WTC11 (cell line): ENCODE results near the gene MYCBPAP. TPM values are rescaled to one million over a fixed set of nuclear protein-coding genes. Genes with fewer than 3 reads are reported as not detected.

Experiments used
- ARID4B ChIP-seq: sonication (generic); formaldehyde crosslinking; IDR thresholded peaks from 2 replicates; pipeline ENCODE4 v1.8.0; 2023; ENCODE audit warnings: missing genetic modification reagents, mild to moderate bottlenecking, borderline replicate concordance
- CTCF ChIP-seq: fragments of 200-600 bp; IDR thresholded peaks from 2 replicates; pipeline ENCODE4 v1.8.0; 2022; ENCODE audit warnings: antibody characterized with exemption
- E2F5 ChIP-seq: sonication (generic); formaldehyde crosslinking; IDR thresholded peaks from 2 replicates; pipeline ENCODE4 v1.8.1; 2022; ENCODE audit warnings: mild to moderate bottlenecking, moderate library complexity, missing genetic modification reagents
- ETV6 ChIP-seq: sonication (generic); formaldehyde crosslinking; IDR thresholded peaks from 2 replicates; pipeline ENCODE4 v1.8.1; 2022; ENCODE audit warnings: mild to moderate bottlenecking, missing genetic modification reagents
- FOXP4 ChIP-seq: sonication (generic); formaldehyde crosslinking; IDR thresholded peaks from 2 replicates; pipeline ENCODE4 v1.8.0; 2022; ENCODE audit warnings: mild to moderate bottlenecking, missing genetic modification reagents
- HMGXB4 ChIP-seq: sonication (generic); formaldehyde crosslinking; IDR thresholded peaks from 2 replicates; pipeline ENCODE4 v1.8.1; 2023; ENCODE audit warnings: mild to moderate bottlenecking, moderate library complexity, missing genetic modification reagents
- KAT7 ChIP-seq: sonication (generic); formaldehyde crosslinking; IDR thresholded peaks from 2 replicates; pipeline ENCODE4 v1.8.1; 2023; ENCODE audit warnings: missing genetic modification reagents, mild to moderate bottlenecking, borderline replicate concordance
- MXD4 ChIP-seq: fragments of 250-450 bp; sonication (Bioruptor Pico); IDR thresholded peaks from 2 replicates; pipeline ENCODE4 v1.8.0; 2021; ENCODE audit warnings: mild to moderate bottlenecking, moderate library complexity, borderline replicate concordance
- MYBL2 ChIP-seq: sonication (generic); formaldehyde crosslinking; IDR thresholded peaks from 2 replicates; pipeline ENCODE4 v1.8.1; 2023; ENCODE audit warnings: mild to moderate bottlenecking, moderate library complexity, missing genetic modification reagents
- SOX15 ChIP-seq: fragments of 250-450 bp; sonication (Bioruptor Pico); IDR thresholded peaks from 2 replicates; pipeline ENCODE4 v1.9.0; 2021; ENCODE audit warnings: mild to moderate bottlenecking
- USF1 ChIP-seq: sonication (generic); formaldehyde crosslinking; IDR thresholded peaks from 2 replicates; pipeline ENCODE4 v1.8.0; 2022; ENCODE audit warnings: mild to moderate bottlenecking, missing genetic modification reagents
- USF2 ChIP-seq: sonication (generic); formaldehyde crosslinking; IDR thresholded peaks from 2 replicates; pipeline ENCODE4 v1.8.1; 2023; ENCODE audit warnings: mild to moderate bottlenecking, missing genetic modification reagents, moderate library complexity
- ZNF121 ChIP-seq: sonication (generic); formaldehyde crosslinking; IDR thresholded peaks from 2 replicates; pipeline ENCODE4 v1.8.0; 2023; ENCODE audit warnings: missing genetic modification reagents
- ZNF423 ChIP-seq: fragments of 250-450 bp; sonication (Bioruptor Pico); IDR thresholded peaks from 2 replicates; pipeline ENCODE4 v2.1.2; 2022; ENCODE audit warnings: mild to moderate bottlenecking, moderate library complexity
- ZNF671 ChIP-seq: fragments of 250-450 bp; sonication (Bioruptor Pico); IDR thresholded peaks from 2 replicates; pipeline ENCODE4 v1.8.0; 2021; ENCODE audit warnings: mild to moderate bottlenecking
- total RNA-seq: library from RNA; stranded (reverse); gene quantifications from 3 replicates; pipeline ENCODE4 v1.2.3, GENCODE V29; 2021

The MYCBPAP gene
- total RNA-seq, 1 experiment from 2014 or later = 5.7 TPM

GRCh38 chr17:50550661-50551432 lies 42.6 kb downstream of the MYCBPAP start (continued):
- TF ChIP-seq ARID4B (CRISPR knock-in tag) (0 out of 2 replicates have a peak, but pooled peaks have one; percentile 41), ZNF121 (CRISPR knock-in tag) (peak; percentile 64; the same call in 1 of the 2 replicates), SOX15 (CRISPR knock-in tag) (no peak), CTCF (peak; percentile 84), ETV6 (CRISPR knock-in tag) (peak; percentile 69; the same call in 1 of the 2 replicates), ZNF671 (CRISPR knock-in tag) (no peak), KAT7 (CRISPR knock-in tag) (peak; percentile 77; the same call in 1 of the 2 replicates), MYBL2 (CRISPR knock-in tag) (no peak), FOXP4 (peak; percentile 29; the same call in 1 of the 2 replicates), ZNF423 (no peak), E2F5 (peak; percentile 57; the same call in 1 of the 2 replicates), USF2 (CRISPR knock-in tag) (peak; percentile 96), HMGXB4 (CRISPR knock-in tag) (peak; percentile 76; the same call in 1 of the 2 replicates), USF1 (CRISPR knock-in tag) (peak; percentile 96), MXD4 (CRISPR knock-in tag) (no peak)
